HCT116 (cell line): ENCODE measurements around the gene MEIOB. TPM values are rescaled to one million over a fixed set of nuclear protein-coding genes. Genes with fewer than 3 reads are reported as not detected.

Experiments
- ATAC-seq: fragments of 200-7000 bp; cut with Tn5 transposase; 2 replicates; pipeline ENCODE4 v1.9.1; 2020; ENCODE audit warnings: mild to moderate bottlenecking, moderate library complexity
- BruUV-seq: library from RNA; stranded (reverse); fragments of 400-500 nt; replicated peaks from 2 replicates; lab custom pipeline; 2021; lab: Mats Ljungman, UMichigan
- CTCF ChIA-PET: fragments of 300-600 bp; sonication (Branson Sonifier 250); formaldehyde crosslinking; loops from one replicate; lab custom pipeline; 2021; ENCODE audit warnings: antibody characterized with exemption; lab: Charles Lee
- POLR2A ChIA-PET: fragments of 300-600, 350-600 bp; sonication (Branson Sonifier 250); formaldehyde crosslinking; loops from one replicate; lab custom pipeline; 2021; ENCODE audit warnings: antibody characterized with exemption; lab: Charles Lee
- RAD21 ChIA-PET, 2 experiments: fragments of 300-600 bp; sonication (Branson Sonifier 250); formaldehyde crosslinking; loops; one replicate each; lab custom pipeline; 2023; ENCODE audit warnings: low total read pairs in 2 of 2; ENCODE audit not compliant: uncharacterized antibody in 2 of 2, unreplicated experiment in 2 of 2, low non-redundant PET in 1 of 2; lab: Charles Lee
- DNase-seq: peaks from one replicate; pipeline ENCODE4 v3.0.0-alpha.2; 2010; ENCODE audit warnings: low read depth, low spot score
- H2AFZ ChIP-seq: fragments of 200-600 bp; shearing (Covaris generic), sonication (generic); 2 replicates; pipeline ENCODE4 v1.6.1; 2017; ENCODE audit warnings: low read depth, mixed run types, mixed read lengths, antibody characterized with exemption, low read length; ENCODE audit not compliant: poor library complexity, severe bottlenecking
- H3K27ac ChIP-seq: 2 replicates; pipeline ENCODE4 v1.5.1; 2012; ENCODE audit warnings: low read depth, low read length
- H3K27me3 ChIP-seq: fragments of 200-600 bp; sonication (generic); 2 replicates; pipeline ENCODE4 v1.6.1; 2016; ENCODE audit warnings: mixed run types, low read length, mixed read lengths; ENCODE audit not compliant: insufficient read depth
- H3K36me3 ChIP-seq, 2 experiments: fragments of 200-500 bp in 1 of 2; fragments of 200-600 bp in 1 of 2; sonication (Bioruptor generic) in 1 of 2; sonication (generic) in 1 of 2; 2 replicates each; pipeline versions ENCODE4 v1.5.1 to v1.6.1; 2014 to 2016; ENCODE audit warnings: low read length in 2 of 2, inconsistent platforms in 1 of 2, mixed read lengths in 1 of 2, mixed run types in 1 of 2; ENCODE audit not compliant: insufficient read depth in 2 of 2, control insufficient read depth in 1 of 2
- H3K4me1 ChIP-seq, 2 experiments: fragments of 200-600 bp in 1 of 2; sonication (generic) in 1 of 2; 2 replicates each; pipeline versions ENCODE4 v1.5.1 to v1.6.1; 2012 to 2017; ENCODE audit warnings: low read length in 2 of 2, inconsistent platforms in 1 of 2, mild to moderate bottlenecking in 1 of 2, mixed read lengths in 1 of 2, mixed run types in 1 of 2, moderate library complexity in 1 of 2; ENCODE audit not compliant: insufficient read depth in 2 of 2, control insufficient read depth in 1 of 2
- H3K4me2 ChIP-seq: fragments of 200-600 bp; sonication (generic); 2 replicates; pipeline ENCODE4 v1.6.1; 2017; ENCODE audit warnings: mixed run types, low read length, mixed read lengths
- H3K4me3 ChIP-seq, 2 experiments: fragments of 200-600 bp in 1 of 2; sonication (generic) in 1 of 2; replicated peaks in 1 of 2; 2 replicates each; pipeline ENCODE4 v1.5.1; 2011 to 2016; ENCODE audit warnings: low read length in 2 of 2, control low read depth in 1 of 2, low read depth in 1 of 2, mild to moderate bottlenecking in 1 of 2, mixed read lengths in 1 of 2, mixed run types in 1 of 2
- H3K79me2 ChIP-seq: fragments of 200-600 bp; sonication (generic); 2 replicates; pipeline ENCODE4 v1.6.1; 2017; ENCODE audit warnings: mild to moderate bottlenecking, mixed run types, low read length, moderate library complexity, mixed read lengths; ENCODE audit not compliant: insufficient read depth
- H3K9ac ChIP-seq: fragments of 200-600 bp; sonication (generic); 2 replicates; pipeline ENCODE4 v1.6.1; 2016; ENCODE audit warnings: low read length, mixed read lengths
- H3K9me2 ChIP-seq: fragments of 200-600 bp; sonication (generic), shearing (Covaris generic); 2 replicates; pipeline ENCODE4 v1.6.1; 2017; ENCODE audit warnings: mixed run types, mild to moderate bottlenecking, moderate library complexity; ENCODE audit not compliant: insufficient read depth
- H3K9me3 ChIP-seq, 2 experiments: fragments of 200-500 bp in 1 of 2; fragments of 200-600 bp in 1 of 2; sonication (Bioruptor generic) in 1 of 2; sonication (generic) in 1 of 2; 2 replicates each; pipeline ENCODE4 v1.6.1; 2014 to 2017; ENCODE audit warnings: low read length in 2 of 2, mixed read lengths in 2 of 2, inconsistent platforms in 1 of 2, low read depth in 1 of 2, mild to moderate bottlenecking in 1 of 2, mixed run types in 1 of 2, moderate library complexity in 1 of 2; ENCODE audit not compliant: control insufficient read depth in 1 of 2, insufficient read depth in 1 of 2
- H4K20me1 ChIP-seq: fragments of 200-600 bp; sonication (generic), shearing (Covaris generic); 2 replicates; pipeline ENCODE4 v1.6.1; 2017; ENCODE audit warnings: mixed run types, mild to moderate bottlenecking, moderate library complexity; ENCODE audit not compliant: insufficient read depth
- CBX3 ChIP-seq: IDR thresholded peaks from 2 replicates; pipeline ENCODE4 v1.6.1; 2012; ENCODE audit warnings: low read depth
- ELF1 ChIP-seq: IDR thresholded peaks from 2 replicates; pipeline ENCODE4 v1.6.1; 2012; ENCODE audit warnings: low read depth, borderline replicate concordance
- EZH2 ChIP-seq: fragments of 200-600 bp; sonication (generic); IDR thresholded peaks from 2 replicates; pipeline ENCODE4 v1.6.1; 2017; ENCODE audit warnings: antibody characterized with exemption, mixed run types
- FOSL1 ChIP-seq: IDR thresholded peaks from 2 replicates; pipeline ENCODE4 v1.6.1; 2012; ENCODE audit warnings: low read depth
- JUND ChIP-seq: IDR thresholded peaks from 2 replicates; pipeline ENCODE4 v1.6.1; 2012
- POLR2A ChIP-seq: IDR thresholded peaks from 2 replicates; pipeline ENCODE4 v1.7.0; 2011; ENCODE audit warnings: borderline replicate concordance; ENCODE audit not compliant: insufficient read depth, insufficient read length; ENCODE audit errors: extremely low read depth
- POLR2AphosphoS5 ChIP-seq: IDR thresholded peaks from 2 replicates; pipeline ENCODE4 v1.6.1; 2011; ENCODE audit warnings: mild to moderate bottlenecking, low read depth, low read length, moderate library complexity
- RAD21 ChIP-seq: IDR thresholded peaks from 2 replicates; pipeline ENCODE4 v1.6.1; 2012; ENCODE audit warnings: low read depth, mild to moderate bottlenecking
- SIN3A ChIP-seq: IDR thresholded peaks from 2 replicates; pipeline ENCODE4 v1.6.1; 2012; ENCODE audit warnings: low read depth
- SP1 ChIP-seq: IDR thresholded peaks from 2 replicates; pipeline ENCODE4 v1.6.1; 2012; ENCODE audit warnings: low read depth
- SRF ChIP-seq: IDR thresholded peaks from 2 replicates; pipeline ENCODE4 v1.6.1; 2012; ENCODE audit warnings: low read depth
- TCF7L2 ChIP-seq: IDR thresholded peaks from 2 replicates; pipeline ENCODE4 v1.7.0; 2011; ENCODE audit warnings: borderline replicate concordance, inconsistent platforms; ENCODE audit not compliant: insufficient read depth, insufficient read length; ENCODE audit errors: extremely low read depth
- ZFX ChIP-seq: fragments of 450-650 bp; IDR thresholded peaks from 2 replicates; pipeline ENCODE4 v1.6.1; 2017
- ZNF274 ChIP-seq: fragments of 200-500 bp; sonication (Bioruptor generic); IDR thresholded peaks from 2 replicates; pipeline ENCODE4 v1.6.1; 2014; ENCODE audit warnings: mild to moderate bottlenecking, low read depth, low read length, inconsistent platforms
- intact Hi-C: fragments of 100-400 bp; cut with micrococcal nuclease; formaldehyde crosslinking; loops from 2 replicates; pipeline ENCODE4 v1.10.0; 2022
- total RNA-seq: library from RNA; stranded (reverse); gene quantifications from one replicate; pipeline ENCODE4 v1.2.1, GENCODE V29; 2021; ENCODE audit not compliant: unreplicated experiment
- TF ChIP-seq, protein P1 (sequence below), 3 experiments: fragments of 200-600 bp in 1 of 3; sonication (generic) in 1 of 3; IDR thresholded peaks in 2 of 3; conservative IDR thresholded peaks in 1 of 3; 2 replicates each; pipeline ENCODE4 v1.5.1; 2012 to 2017; ENCODE audit warnings: low read depth in 2 of 3, low read length in 2 of 3, antibody characterized with exemption in 1 of 3, borderline replicate concordance in 1 of 3, control low read depth in 1 of 3, mild to moderate bottlenecking in 1 of 3, mixed read lengths in 1 of 3, mixed run types in 1 of 3, moderate library complexity in 1 of 3; ENCODE audit not compliant: insufficient read depth in 1 of 3
- TF ChIP-seq, protein P2 (sequence below): IDR thresholded peaks from 2 replicates; pipeline ENCODE4 v1.6.1; 2012
- TF ChIP-seq, protein P3 (sequence below): IDR thresholded peaks from 2 replicates; pipeline ENCODE4 v1.6.1; 2011; ENCODE audit warnings: mild to moderate bottlenecking, low read length, moderate library complexity; ENCODE audit not compliant: insufficient replicate concordance; ENCODE audit errors: extremely low read depth
- TF ChIP-seq, protein P4 (sequence below): IDR thresholded peaks from 2 replicates; pipeline ENCODE4 v1.6.1; 2012

The MEIOB gene
- total RNA-seq, 1 experiment from 2014 or later, result 0.59 TPM

DNA sequence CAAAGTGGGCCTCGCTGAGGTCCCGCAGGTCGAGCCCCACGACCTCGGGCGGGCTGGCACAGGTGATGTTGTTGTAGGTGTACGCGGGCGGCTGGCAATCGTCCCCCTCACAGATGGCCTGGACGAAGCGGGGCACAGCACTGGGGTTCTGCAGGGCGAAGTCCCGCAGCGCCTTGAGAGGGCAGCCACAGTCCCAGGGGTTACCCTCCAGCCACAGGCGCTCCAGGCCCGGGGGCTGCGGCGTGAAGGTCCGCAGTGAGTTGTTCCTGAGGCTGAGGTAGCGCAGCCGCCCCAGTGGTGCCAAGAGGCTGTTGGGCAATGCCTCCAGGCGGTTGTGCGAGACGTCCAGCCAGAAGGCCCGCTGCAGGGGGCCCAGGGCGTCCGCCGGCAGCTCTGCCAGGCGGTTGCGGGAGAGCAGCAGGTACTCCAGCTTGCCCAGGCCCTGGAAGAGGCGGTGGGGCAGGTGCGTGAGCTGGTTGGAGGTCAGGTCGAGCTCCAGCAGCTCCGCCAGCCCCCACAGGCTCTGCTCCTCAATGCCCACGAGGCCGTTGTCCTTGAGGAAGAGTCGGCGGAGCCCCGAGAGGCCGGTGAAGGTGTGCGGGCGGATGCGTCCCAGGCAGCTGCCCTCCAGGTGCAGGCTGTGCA is 81.2 kb downstream of the MEIOB start:
- Histone ChIP-seq H3K27ac (no peak overlapping the region; the same call in 1 of the 2 replicates), H3K27me3 (no peaks in the 10 kb centered on the region), H3K9me2 (no peaks in the 10 kb centered on the region), H4K20me1 (no peaks in the 10 kb centered on the region), H2AFZ (no peak overlapping the region), H3K9me3 (no peaks in the 10 kb centered on the region), H3K79me2 (peaks cover 19% of the 10 kb centered on the region; the same call in 1 of the 2 replicates), H3K4me2 (no peak overlapping the region), H3K9ac (no peak overlapping the region), H3K4me3 (no peak overlapping the region), H3K36me3 (no peaks in the 10 kb centered on the region; a peak in 2 of 4 replicates), H3K4me1 (no peaks in the 10 kb centered on the region)
- ATAC-seq (no peak), DNase-seq (no peak)
- POLR2A ChIA-PET, result no interaction called here
- TF ChIP-seq POLR2A (no peak), ZNF274 (no peak), CBX3 (no peak), SP1 (no peak), FOSL1 (no peak), ZFX (no peak), RAD21 (no peak), ELF1 (no peak), POLR2AphosphoS5 (no peak), EZH2 (no peak), SRF (no peak), TCF7L2 (no peak), JUND (no peak), SIN3A (no peak)
- TF ChIP-seq, protein P1, sequence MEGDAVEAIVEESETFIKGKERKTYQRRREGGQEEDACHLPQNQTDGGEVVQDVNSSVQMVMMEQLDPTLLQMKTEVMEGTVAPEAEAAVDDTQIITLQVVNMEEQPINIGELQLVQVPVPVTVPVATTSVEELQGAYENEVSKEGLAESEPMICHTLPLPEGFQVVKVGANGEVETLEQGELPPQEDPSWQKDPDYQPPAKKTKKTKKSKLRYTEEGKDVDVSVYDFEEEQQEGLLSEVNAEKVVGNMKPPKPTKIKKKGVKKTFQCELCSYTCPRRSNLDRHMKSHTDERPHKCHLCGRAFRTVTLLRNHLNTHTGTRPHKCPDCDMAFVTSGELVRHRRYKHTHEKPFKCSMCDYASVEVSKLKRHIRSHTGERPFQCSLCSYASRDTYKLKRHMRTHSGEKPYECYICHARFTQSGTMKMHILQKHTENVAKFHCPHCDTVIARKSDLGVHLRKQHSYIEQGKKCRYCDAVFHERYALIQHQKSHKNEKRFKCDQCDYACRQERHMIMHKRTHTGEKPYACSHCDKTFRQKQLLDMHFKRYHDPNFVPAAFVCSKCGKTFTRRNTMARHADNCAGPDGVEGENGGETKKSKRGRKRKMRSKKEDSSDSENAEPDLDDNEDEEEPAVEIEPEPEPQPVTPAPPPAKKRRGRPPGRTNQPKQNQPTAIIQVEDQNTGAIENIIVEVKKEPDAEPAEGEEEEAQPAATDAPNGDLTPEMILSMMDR (IDR thresholded peaks at IDR 0.05 in 2 of 3, conservative IDR thresholded peaks at IDR 0.05 in 1 of 3; ENCODE audit: borderline replicate concordance in 1 of 3, insufficient read depth in 1 of 3, low read depth in 2 of 3, low read length in 2 of 3), result no peak
- TF ChIP-seq, protein P2, sequence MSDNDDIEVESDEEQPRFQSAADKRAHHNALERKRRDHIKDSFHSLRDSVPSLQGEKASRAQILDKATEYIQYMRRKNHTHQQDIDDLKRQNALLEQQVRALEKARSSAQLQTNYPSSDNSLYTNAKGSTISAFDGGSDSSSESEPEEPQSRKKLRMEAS, result no peak
- TF ChIP-seq, protein P3, sequence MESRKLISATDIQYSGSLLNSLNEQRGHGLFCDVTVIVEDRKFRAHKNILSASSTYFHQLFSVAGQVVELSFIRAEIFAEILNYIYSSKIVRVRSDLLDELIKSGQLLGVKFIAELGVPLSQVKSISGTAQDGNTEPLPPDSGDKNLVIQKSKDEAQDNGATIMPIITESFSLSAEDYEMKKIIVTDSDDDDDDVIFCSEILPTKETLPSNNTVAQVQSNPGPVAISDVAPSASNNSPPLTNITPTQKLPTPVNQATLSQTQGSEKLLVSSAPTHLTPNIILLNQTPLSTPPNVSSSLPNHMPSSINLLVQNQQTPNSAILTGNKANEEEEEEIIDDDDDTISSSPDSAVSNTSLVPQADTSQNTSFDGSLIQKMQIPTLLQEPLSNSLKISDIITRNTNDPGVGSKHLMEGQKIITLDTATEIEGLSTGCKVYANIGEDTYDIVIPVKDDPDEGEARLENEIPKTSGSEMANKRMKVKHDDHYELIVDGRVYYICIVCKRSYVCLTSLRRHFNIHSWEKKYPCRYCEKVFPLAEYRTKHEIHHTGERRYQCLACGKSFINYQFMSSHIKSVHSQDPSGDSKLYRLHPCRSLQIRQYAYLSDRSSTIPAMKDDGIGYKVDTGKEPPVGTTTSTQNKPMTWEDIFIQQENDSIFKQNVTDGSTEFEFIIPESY, result no peak
- TF ChIP-seq, protein P4, sequence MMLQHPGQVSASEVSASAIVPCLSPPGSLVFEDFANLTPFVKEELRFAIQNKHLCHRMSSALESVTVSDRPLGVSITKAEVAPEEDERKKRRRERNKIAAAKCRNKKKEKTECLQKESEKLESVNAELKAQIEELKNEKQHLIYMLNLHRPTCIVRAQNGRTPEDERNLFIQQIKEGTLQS, result no peak
- intact Hi-C loops, result no loop called here
- BruUV-seq, result no TSS peak
- CTCF ChIA-PET, result no interaction called here
- RAD21 ChIA-PET, result no interaction called here
